22Rv1 (cell line): ENCODE measurements around the gene VCAN.

ENCODE experiments used
- ZFX ChIP-seq: fragments of 450-650 bp; IDR thresholded peaks from 2 replicates; pipeline ENCODE4 v1.6.1; 2017; ENCODE audit warnings: antibody characterized with exemption, borderline replicate concordance
- TF ChIP-seq, protein P1 (sequence below): fragments of 450-650 bp; IDR thresholded peaks from 2 replicates; pipeline ENCODE4 v1.5.1; 2017; ENCODE audit warnings: mild to moderate bottlenecking

DNA sequence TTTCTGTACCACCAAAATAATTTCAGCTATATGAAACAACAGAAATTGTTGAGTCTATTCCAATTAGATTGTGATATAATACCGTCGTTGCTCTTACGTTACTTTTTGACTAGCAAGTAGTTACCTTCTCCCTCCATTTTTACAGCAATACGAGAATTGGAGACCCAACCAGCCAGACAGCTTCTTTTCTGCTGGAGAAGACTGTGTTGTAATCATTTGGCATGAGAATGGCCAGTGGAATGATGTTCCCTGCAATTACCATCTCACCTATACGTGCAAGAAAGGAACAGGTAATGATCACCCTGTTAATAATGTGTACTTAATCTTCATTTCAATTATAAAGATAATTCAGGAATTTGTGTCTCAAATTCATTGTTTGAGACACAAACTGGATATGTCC, 100.7 kb downstream of the VCAN start:
- TF ChIP-seq, protein P1, sequence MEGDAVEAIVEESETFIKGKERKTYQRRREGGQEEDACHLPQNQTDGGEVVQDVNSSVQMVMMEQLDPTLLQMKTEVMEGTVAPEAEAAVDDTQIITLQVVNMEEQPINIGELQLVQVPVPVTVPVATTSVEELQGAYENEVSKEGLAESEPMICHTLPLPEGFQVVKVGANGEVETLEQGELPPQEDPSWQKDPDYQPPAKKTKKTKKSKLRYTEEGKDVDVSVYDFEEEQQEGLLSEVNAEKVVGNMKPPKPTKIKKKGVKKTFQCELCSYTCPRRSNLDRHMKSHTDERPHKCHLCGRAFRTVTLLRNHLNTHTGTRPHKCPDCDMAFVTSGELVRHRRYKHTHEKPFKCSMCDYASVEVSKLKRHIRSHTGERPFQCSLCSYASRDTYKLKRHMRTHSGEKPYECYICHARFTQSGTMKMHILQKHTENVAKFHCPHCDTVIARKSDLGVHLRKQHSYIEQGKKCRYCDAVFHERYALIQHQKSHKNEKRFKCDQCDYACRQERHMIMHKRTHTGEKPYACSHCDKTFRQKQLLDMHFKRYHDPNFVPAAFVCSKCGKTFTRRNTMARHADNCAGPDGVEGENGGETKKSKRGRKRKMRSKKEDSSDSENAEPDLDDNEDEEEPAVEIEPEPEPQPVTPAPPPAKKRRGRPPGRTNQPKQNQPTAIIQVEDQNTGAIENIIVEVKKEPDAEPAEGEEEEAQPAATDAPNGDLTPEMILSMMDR = no peak
- TF ChIP-seq ZFX = no peak
